Measurements from ENCODE around the gene MBD6.

- TF ChIP-seq CTCF (IDR thresholded peaks at IDR 0.05) (no peak), POLR2AphosphoS5 (IDR thresholded peaks at IDR 0.05) (no peak), POLR2A (IDR thresholded peaks at IDR 0.05) (no peak)
These were observed 54.1 kb downstream of the MBD6 start for GRCh38 chr12:57576613-57577160.
